HuH-7 (cell line): ENCODE measurements around the gene SUN2.
A peak's percentile ranks its signal among the peaks of the same experiment; 100 is the strongest.

Experiments
- DNase-seq: peaks from one replicate; pipeline ENCODE4 v3.0.0; 2011; ENCODE audit warnings: low spot score

Gene SUN2

GRCh38 chr22:38715852-38716251 lies 39.9 kb downstream of the SUN2 start:
- no peak for DNase-seq

GRCh38 chr22:38715176-38715764 lies 40.5 kb downstream of the SUN2 start:
- no peak for DNase-seq

- no peak for DNase-seq
Measured at GRCh38 chr22:38713921-38714320, 41.9 kb downstream of the SUN2 start.

GRCh38 chr22:38712486-38713207 lies 43.2 kb downstream of the SUN2 start:
- no peak for DNase-seq

GRCh38 chr22:38710866-38711265 lies 44.9 kb downstream of the SUN2 start:
- DNase-seq, result no peak

- no peak for DNase-seq
Measured at GRCh38 chr22:38710351-38710750, 45.4 kb downstream of the SUN2 start.

GRCh38 chr22:38709306-38709705 lies 46.5 kb downstream of the SUN2 start:
- DNase-seq, result no peak

- no peak for DNase-seq
Measured at GRCh38 chr22:38707984-38708383, 47.8 kb downstream of the SUN2 start.

- peak; percentile 61 for DNase-seq
Measured at GRCh38 chr22:38707346-38707745, 48.5 kb downstream of the SUN2 start.

GRCh38 chr22:38706901-38707195 lies 49.0 kb downstream of the SUN2 start:
- no peak for DNase-seq

- no peak for DNase-seq
Measured at GRCh38 chr22:38706101-38706900, 49.5 kb downstream of the SUN2 start.

- peak; percentile 97 for DNase-seq
Measured at GRCh38 chr22:38705235-38706100, 50.3 kb downstream of the SUN2 start, which contains the start of gene GTPBP1. TSS of gene GTPBP1 (plus strand) at chr22:38705944. CDS start at chr22:38705956, 12 bp downstream.

- DNase-seq, result no peak
Measured at GRCh38 chr22:38704654-38705234, 51.1 kb downstream of the SUN2 start.

GRCh38 chr22:38700789-38701628 lies 54.8 kb downstream of the SUN2 start, which contains the start of gene JOSD1:
TSS of gene JOSD1 (minus strand) at chr22:38700943. CDS start at chr22:38699987, 956 bp downstream.
- DNase-seq, result peak; percentile 86

- DNase-seq, result no peak
Measured at GRCh38 chr22:38700270-38700788, 55.5 kb downstream of the SUN2 start.

- no peak for DNase-seq
Measured at GRCh38 chr22:38699784-38700183, 56.0 kb downstream of the SUN2 start.

GRCh38 chr22:38699143-38699542 lies 56.7 kb downstream of the SUN2 start:
- no peak for DNase-seq

- DNase-seq, result no peak
Measured at GRCh38 chr22:38698407-38699094, 57.2 kb downstream of the SUN2 start.

- DNase-seq, result no peak
Measured at GRCh38 chr22:38697425-38698089, 58.2 kb downstream of the SUN2 start.
